Stimulated activated CD4-positive, alpha-beta T cell treated with anti-CD3 and anti-CD28 coated beads, Interleukin-15, amount 100 ng/mL, for 1 hour (primary cell): ENCODE measurements around the gene UROS.

Experiments used
- DNase-seq, 2 donors: peaks; one replicate each; pipeline ENCODE4 v3.0.0-alpha.2; 2020; ENCODE audit warnings: low read depth in 1 of 2, low spot score in 1 of 2

The UROS gene

DNA sequence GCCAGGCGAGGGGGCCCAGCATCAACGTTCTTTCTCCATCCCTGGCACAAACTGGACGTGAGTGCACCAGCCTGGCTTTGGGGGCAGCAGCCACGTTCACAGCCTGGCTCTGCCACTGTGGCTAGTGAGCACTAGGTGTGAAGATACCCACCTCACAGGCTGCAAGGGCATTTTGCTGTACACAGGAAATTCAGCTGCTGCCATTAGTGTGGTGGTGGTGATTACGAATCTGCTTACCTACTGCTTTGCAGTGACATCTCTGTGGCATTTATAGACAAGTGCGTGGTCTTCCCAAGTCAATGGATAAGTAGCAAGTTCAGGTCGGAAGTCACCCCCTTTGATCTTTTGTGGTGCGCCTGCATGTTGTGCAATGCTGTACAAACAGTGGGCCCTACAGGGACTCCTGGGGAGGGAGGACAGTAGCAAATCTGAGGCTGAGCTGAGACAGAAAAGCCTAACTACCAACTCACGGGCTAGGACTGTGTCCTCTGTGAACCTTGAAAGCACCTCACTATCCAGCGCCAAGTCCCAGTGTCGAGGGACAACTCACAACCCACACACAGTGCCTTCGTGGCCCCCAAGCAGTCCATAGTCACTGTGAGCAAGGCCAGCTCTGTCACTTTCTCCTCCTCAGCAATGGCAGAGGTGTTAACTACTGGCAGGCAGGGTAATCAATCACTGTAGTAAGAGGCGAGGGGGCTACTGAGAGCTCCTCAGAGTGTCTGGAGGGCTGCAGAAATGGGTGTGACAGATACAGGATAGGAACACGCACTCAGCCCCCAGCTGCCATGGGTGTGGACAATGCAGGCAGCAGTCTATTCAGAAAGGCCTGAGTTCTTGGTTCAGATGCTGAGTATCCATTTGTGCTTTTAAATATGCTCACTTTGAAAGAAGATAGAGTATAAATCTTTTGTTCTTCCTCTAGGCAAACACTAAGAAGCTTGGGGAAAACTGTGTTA, 30.4 kb downstream of the UROS start:
- no peak for DNase-seq

GRCh38 chr10:125788156-125789034, 34.7 kb downstream of the UROS start:
- DNase-seq = no peak

DNA sequence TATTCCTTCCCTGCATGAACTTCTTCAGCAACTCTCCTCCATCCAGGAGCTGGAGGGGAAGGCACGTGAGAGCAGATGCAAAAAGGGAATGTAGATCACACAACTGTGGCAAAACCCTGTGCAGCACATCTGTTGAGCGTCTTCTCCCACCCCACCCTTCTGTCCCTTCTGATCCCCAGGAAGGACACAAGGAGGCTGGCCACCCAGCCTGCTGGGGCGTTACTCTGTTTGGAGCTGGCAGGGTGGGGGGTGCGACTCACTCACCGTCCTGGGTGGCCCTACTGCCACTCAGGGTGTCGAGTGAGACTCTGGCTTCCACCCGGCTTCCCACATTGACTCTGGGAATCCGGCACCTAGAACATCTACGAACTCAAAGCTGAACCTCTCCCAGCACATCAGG, 37.3 kb downstream of the UROS start:
- no peak for DNase-seq

- DNase-seq = no peak
These were observed 39.1 kb downstream of the UROS start for GRCh38 chr10:125783957-125784356.

DNA sequence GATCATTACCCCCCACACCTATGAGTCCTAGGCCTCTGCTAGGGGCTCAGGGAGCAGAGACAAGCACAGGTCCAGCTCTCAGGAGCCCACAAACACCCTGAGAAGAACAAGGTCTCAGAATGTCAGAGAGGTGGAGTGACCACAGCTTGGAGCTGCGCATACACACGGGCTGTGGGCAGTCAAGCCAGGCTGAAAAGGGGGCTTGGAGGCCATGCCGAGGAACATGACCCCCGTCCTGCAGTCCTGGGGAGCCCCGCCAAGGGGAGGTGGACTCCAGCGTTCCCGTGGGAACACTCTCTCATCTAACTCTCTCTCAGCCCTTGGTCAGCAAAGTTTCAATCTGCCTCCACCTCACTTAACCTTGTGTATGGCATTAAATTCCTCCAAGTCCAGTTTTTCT, 39.6 kb downstream of the UROS start:
- DNase-seq = no peak

DNA sequence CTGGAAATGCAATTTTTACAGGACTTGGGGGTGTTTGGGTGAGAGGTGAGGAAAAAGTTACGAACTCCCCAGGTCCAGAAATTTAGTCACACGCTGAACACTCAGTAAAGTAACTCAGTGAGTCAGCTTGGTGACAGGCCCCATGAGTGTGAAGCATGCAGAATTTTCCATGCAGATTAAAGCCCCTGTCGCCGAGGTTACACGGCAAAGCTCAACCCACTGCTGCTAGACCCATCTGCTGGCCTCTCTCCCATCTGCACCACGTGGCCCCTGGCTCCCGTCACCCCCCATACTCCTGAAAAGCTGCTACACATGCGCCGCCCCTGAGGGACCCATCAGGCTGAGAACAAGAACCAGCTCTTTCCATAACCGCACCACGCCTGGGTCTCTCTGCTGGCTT, 40.4 kb downstream of the UROS start:
- DNase-seq = no peak

DNA sequence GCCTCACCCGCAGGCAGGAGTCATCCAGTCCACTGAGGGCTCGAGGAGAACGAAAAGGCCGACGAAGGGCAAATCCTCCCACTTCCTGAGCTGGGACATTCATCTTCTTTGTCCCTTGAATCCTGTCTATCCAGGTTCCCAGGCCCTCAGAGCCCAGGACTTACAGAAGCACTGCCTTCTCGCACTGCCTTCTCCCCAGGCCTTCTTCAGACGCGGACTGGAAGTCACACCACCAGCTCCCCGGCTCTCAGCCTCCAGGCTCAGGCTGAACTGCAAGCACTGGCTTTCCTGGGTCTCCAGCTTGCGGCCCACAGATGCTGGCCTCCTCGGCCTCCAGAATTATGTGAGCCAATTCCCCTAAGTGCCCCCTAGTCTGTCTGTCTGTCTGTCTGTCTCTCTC, 41.0 kb downstream of the UROS start:
- DNase-seq = no peak

GRCh38 chr10:125781374-125781773, 41.7 kb downstream of the UROS start:
- no peak for DNase-seq

DNA sequence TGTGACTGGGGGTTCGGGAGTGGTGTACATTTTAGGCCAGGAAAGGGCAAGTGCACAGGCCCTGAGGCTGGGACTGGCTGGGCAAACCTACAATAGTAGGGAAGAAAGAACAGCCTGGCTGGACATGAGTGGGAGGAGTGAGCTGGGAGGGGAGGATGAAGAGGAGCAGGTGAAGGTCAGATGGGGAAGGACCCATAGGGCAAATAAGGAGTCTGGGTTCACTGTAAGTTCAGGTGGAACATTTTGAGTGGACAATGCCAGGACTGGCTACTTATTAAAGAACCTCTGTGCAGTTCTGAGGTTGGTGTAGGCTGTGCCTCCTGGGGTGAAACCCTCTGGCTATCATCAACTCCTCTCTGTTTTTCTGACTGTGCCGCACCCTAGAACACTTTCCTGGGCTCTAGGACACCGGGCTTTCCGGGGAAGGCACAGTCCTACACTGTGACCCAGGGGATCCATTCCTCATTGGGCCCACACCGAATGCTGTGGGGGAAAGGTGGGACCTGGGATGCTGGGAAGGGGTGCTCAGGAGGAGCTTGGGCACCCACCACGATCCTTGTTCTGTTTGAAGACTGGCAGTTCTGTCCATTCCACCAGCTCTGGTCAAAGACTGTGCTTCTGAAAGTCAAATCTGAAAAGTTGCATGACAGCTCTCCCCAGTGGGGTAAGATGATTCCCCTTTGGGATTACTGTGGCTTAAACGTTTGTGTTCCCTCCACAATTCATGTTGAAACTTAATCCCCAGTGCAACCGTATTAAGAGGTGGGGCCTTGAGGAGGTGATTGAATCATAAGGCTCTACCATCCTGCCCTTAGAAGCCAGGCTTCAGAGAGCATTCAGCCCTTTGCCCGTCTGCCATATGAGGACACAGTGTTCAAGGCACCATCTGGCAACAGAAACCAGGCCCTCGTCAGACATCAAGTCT, 43.4 kb downstream of the UROS start:
- DNase-seq = no peak

GRCh38 chr10:125778556-125778955, 44.5 kb downstream of the UROS start:
- DNase-seq = no peak

GRCh38 chr10:125777806-125778205, 45.3 kb downstream of the UROS start:
- DNase-seq = no peak

GRCh38 chr10:125775491-125776106, 47.5 kb downstream of the UROS start, which contains the start of gene MMP21:
Gene MMP21, minus strand, starts transcription at chr10:125775821. Its CDS starts 0 bp downstream, at chr10:125775821.
- DNase-seq = no peak

- DNase-seq = no peak
These were observed 48.4 kb downstream of the UROS start for GRCh38 chr10:125774581-125775191.

- no peak for DNase-seq
These were observed 49.1 kb downstream of the UROS start for GRCh38 chr10:125773687-125774543.

DNA sequence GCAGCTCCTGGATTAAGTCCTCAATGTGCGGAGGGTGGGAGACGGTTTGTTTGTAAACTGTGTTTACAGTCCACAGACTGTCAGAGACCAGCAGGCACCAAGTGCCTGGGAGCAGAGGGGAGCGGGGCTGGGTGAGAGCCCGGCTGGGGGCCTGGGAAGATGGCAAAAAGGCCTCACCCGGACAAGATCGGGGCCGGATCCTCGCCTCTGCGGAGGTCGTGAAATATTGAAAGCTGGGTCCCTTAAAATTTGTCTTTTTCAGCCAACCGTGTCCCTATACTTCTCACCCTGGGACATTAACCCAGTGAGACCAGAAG, 50.2 kb downstream of the UROS start:
- DNase-seq = no peak

DNA sequence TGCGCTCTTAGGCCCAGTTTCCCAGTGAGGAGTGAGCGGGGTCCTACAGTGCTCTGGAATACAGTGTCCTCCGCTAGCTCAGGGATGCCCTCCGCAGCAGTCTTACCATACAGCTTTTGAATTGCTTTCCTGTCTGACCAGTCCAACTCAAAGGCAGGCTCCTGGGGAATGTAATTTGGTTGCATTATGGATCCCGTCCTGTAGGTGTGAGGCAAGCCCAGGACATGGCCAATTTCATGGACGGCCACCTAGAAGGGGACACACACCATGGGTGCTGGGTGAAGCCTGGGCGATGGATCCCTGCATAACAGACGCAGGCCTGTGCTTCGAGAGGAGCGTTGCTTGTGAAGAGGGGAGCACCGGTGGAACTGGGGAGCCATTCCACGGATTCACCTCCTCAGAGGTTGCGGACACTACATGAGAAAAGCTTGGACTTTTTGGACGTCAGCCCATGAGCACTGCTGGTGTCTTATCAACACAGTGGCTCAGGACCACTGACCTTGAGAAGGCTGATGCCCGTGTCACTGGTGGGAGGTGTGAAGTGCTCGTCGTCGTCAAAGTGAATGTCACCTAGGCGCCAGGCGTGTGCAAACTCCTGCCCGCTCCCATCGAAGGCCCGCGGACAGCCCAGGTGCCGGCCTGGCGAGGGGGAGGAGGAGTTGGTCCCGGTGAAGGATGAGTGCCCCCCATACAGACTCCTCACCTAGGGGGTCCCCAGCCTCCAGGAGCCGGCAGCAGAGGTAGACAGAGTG, 50.8 kb downstream of the UROS start:
- no peak for DNase-seq

GRCh38 chr10:125770844-125771243, 52.2 kb downstream of the UROS start:
- no peak for DNase-seq

- DNase-seq = no peak
These were observed 53.9 kb downstream of the UROS start for GRCh38 chr10:125769175-125769574.
